Measurements from ENCODE around the gene ALOX15.
"Not testable (repeated sequence)": the region's sequence is repeated elsewhere in the genome, so short reads cannot be mapped to it uniquely, and the experiment has no call there.

DNA sequence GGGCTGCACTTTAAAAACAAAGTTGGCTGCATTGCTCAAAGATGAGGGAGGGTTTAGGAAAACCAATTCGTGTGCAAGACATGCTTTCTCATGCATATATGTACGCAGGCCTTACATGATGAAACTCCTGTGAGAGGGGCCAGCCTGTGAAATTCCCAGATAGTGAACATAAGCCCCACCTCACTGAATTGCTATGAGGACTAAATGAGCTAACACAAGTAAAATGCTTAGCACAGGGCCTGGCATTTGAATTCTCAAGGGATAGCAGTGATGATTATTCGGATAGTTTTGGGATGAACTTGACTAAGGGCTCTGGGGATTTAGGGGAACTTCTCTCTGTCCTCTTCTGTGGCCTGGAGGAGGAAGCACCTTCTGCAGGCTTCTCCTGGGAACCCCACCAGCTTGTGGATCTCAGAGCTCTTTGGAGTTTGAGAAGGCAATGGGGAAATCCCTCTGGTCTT, 17.0 kb downstream of the ALOX15 start:
- TF ChIP-seq, protein P1, sequence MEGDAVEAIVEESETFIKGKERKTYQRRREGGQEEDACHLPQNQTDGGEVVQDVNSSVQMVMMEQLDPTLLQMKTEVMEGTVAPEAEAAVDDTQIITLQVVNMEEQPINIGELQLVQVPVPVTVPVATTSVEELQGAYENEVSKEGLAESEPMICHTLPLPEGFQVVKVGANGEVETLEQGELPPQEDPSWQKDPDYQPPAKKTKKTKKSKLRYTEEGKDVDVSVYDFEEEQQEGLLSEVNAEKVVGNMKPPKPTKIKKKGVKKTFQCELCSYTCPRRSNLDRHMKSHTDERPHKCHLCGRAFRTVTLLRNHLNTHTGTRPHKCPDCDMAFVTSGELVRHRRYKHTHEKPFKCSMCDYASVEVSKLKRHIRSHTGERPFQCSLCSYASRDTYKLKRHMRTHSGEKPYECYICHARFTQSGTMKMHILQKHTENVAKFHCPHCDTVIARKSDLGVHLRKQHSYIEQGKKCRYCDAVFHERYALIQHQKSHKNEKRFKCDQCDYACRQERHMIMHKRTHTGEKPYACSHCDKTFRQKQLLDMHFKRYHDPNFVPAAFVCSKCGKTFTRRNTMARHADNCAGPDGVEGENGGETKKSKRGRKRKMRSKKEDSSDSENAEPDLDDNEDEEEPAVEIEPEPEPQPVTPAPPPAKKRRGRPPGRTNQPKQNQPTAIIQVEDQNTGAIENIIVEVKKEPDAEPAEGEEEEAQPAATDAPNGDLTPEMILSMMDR (IDR thresholded peaks at IDR 0.05), result not testable (repeated sequence)
- not testable (repeated sequence) for TF ChIP-seq POLR2AphosphoS5, EP300, POLR2A (IDR thresholded peaks at IDR 0.05)

Measured in gastroesophageal sphincter (tissue), 3 donors.